Measurements from ENCODE around the gene CORO7.

CORO7 gene

GRCh38 chr16:4364196-4365013 lies 52.0 kb downstream of the CORO7 start:
- H3K27me3 ChIP-seq (ENCODE audit: insufficient read depth, low read length) = no peaks in the 10 kb centered on the region
- no peaks in the 10 kb centered on the region for H3F3A ChIP-seq (ENCODE audit: insufficient read depth, low read length)
- H3K9ac ChIP-seq (ENCODE audit: low read length) = no peak overlapping the region
- H3K36me3 ChIP-seq (ENCODE audit: insufficient read depth, low read length) = peaks cover 34% of the 10 kb centered on the region; the same call in 1 of the 2 replicates
- no peaks in the 10 kb centered on the region for H3K9me2 ChIP-seq (ENCODE audit: low read depth, low read length)
- H3K4me3 ChIP-seq (ENCODE audit: low read depth, low read length, poor library complexity, severe bottlenecking) = no peak overlapping the region
- no peaks in the 10 kb centered on the region for H4K20me1 ChIP-seq (ENCODE audit: insufficient read depth, low read length)
- H3K9me3 ChIP-seq (ENCODE audit: low read length) = no peaks in the 10 kb centered on the region
- no peak overlapping the region for H3K27ac ChIP-seq (ENCODE audit: low read depth, low read length, poor library complexity, severe bottlenecking)
- no peaks in the 10 kb centered on the region for H3K79me2 ChIP-seq (ENCODE audit: insufficient read depth, low read length)
- H3K4me2 ChIP-seq (ENCODE audit: low read length) = no peak overlapping the region
- no peaks in the 10 kb centered on the region for H3K4me1 ChIP-seq (ENCODE audit: insufficient read depth, low read length, severe bottlenecking)
- no peak overlapping the region for H2AFZ ChIP-seq (ENCODE audit: low read length)
- TF ChIP-seq CTCF (IDR thresholded peaks at IDR 0.05; ENCODE audit: low read length) (no peak), EZH2 (IDR thresholded peaks at IDR 0.05; ENCODE audit: borderline replicate concordance, low read length) (no peak)

GRCh38 chr16:4362476-4363135 lies 53.8 kb downstream of the CORO7 start:
- no peak for TF ChIP-seq CTCF (IDR thresholded peaks at IDR 0.05; ENCODE audit: low read length)
- no peak for TF ChIP-seq EZH2 (IDR thresholded peaks at IDR 0.05; ENCODE audit: borderline replicate concordance, low read length)

GRCh38 chr16:4361944-4362311 lies 54.5 kb downstream of the CORO7 start:
- Histone ChIP-seq H3K9ac (ENCODE audit: low read length) (no peak overlapping the region), H3K79me2 (ENCODE audit: insufficient read depth, low read length) (no peaks in the 10 kb centered on the region), H4K20me1 (ENCODE audit: insufficient read depth, low read length) (no peaks in the 10 kb centered on the region), H3K27me3 (ENCODE audit: insufficient read depth, low read length) (no peaks in the 10 kb centered on the region), H3K27ac (ENCODE audit: low read depth, low read length, poor library complexity, severe bottlenecking) (no peak overlapping the region), H3F3A (ENCODE audit: insufficient read depth, low read length) (no peaks in the 10 kb centered on the region), H2AFZ (ENCODE audit: low read length) (no peak overlapping the region), H3K4me3 (ENCODE audit: low read depth, low read length, poor library complexity, severe bottlenecking) (no peak overlapping the region), H3K4me1 (ENCODE audit: insufficient read depth, low read length, severe bottlenecking) (no peaks in the 10 kb centered on the region), H3K9me2 (ENCODE audit: low read depth, low read length) (no peaks in the 10 kb centered on the region), H3K9me3 (ENCODE audit: low read length) (no peaks in the 10 kb centered on the region), H3K36me3 (ENCODE audit: insufficient read depth, low read length) (peaks cover 44% of the 10 kb centered on the region; the same call in 1 of the 2 replicates), H3K4me2 (ENCODE audit: low read length) (no peak overlapping the region)
- TF ChIP-seq CTCF (IDR thresholded peaks at IDR 0.05; ENCODE audit: low read length) = no peak
- TF ChIP-seq EZH2 (IDR thresholded peaks at IDR 0.05; ENCODE audit: borderline replicate concordance, low read length) = no peak

More at GRCh38 chr16:4362476-4363135, 53.8 kb downstream of the CORO7 start:
- Histone ChIP-seq H4K20me1 (ENCODE audit: insufficient read depth, low read length) (no peaks in the 10 kb centered on the region), H3K4me3 (ENCODE audit: low read depth, low read length, poor library complexity, severe bottlenecking) (no peak overlapping the region), H3K36me3 (ENCODE audit: insufficient read depth, low read length) (peaks cover 47% of the 10 kb centered on the region; the same call in 1 of the 2 replicates), H3K9ac (ENCODE audit: low read length) (no peak overlapping the region), H3K9me2 (ENCODE audit: low read depth, low read length) (no peaks in the 10 kb centered on the region), H2AFZ (ENCODE audit: low read length) (no peak overlapping the region), H3K4me1 (ENCODE audit: insufficient read depth, low read length, severe bottlenecking) (no peaks in the 10 kb centered on the region), H3K27ac (ENCODE audit: low read depth, low read length, poor library complexity, severe bottlenecking) (peak overlapping the region; percentile 53), H3F3A (ENCODE audit: insufficient read depth, low read length) (no peaks in the 10 kb centered on the region), H3K79me2 (ENCODE audit: insufficient read depth, low read length) (no peaks in the 10 kb centered on the region), H3K27me3 (ENCODE audit: insufficient read depth, low read length) (no peaks in the 10 kb centered on the region), H3K4me2 (ENCODE audit: low read length) (no peak overlapping the region), H3K9me3 (ENCODE audit: low read length) (no peaks in the 10 kb centered on the region)
